H1 (cell line): ENCODE results near the gene NTN5.

ENCODE experiments used
- ATF3 ChIP-seq: IDR thresholded peaks from 2 replicates; pipeline ENCODE4 v1.6.1; 2011; ENCODE audit warnings: low read depth, mild to moderate bottlenecking, low read length; ENCODE audit not compliant: insufficient read depth
- CEBPB ChIP-seq: IDR thresholded peaks from 2 replicates; pipeline ENCODE4 v1.6.1; 2012; ENCODE audit warnings: low read depth, low read length
- CREB1 ChIP-seq: IDR thresholded peaks from 2 replicates; pipeline ENCODE4 v1.6.1; 2012; ENCODE audit warnings: inconsistent platforms
- CTCF ChIP-seq, 3 experiments: IDR thresholded peaks; 1 replicate in 2 of 3; 2 replicates in 1 of 3; pipeline versions ENCODE4 v1.5.1 to v1.6.1; 2011; ENCODE audit warnings: low read length in 3 of 3, mild to moderate bottlenecking in 3 of 3, inconsistent platforms in 2 of 3, low read depth in 1 of 3, moderate library complexity in 1 of 3; ENCODE audit not compliant: insufficient read depth in 1 of 3; ENCODE audit errors: control extremely low read depth in 1 of 3
- EP300 ChIP-seq, 2 experiments: IDR thresholded peaks; 1 replicate in 1 of 2; 2 replicates in 1 of 2; pipeline ENCODE4 v1.6.1; 2011 to 2012; ENCODE audit warnings: low read depth in 2 of 2, low read length in 2 of 2, mild to moderate bottlenecking in 2 of 2, borderline replicate concordance in 1 of 2, inconsistent platforms in 1 of 2, moderate library complexity in 1 of 2
- GTF2F1 ChIP-seq: IDR thresholded peaks from 2 replicates; pipeline ENCODE4 v1.6.1; 2012; ENCODE audit warnings: low read depth, low read length, improper control_type of control experiment, borderline replicate concordance
- JUND ChIP-seq: IDR thresholded peaks from 2 replicates; pipeline ENCODE4 v1.6.1; 2011; ENCODE audit warnings: mild to moderate bottlenecking, improper control_type of control experiment, low read length
- KDM1A ChIP-seq: fragments of 200-600, 300-600 bp; sonication (generic); IDR thresholded peaks from 2 replicates; pipeline ENCODE4 v1.7.1; 2016; ENCODE audit warnings: mild to moderate bottlenecking, low read length, borderline replicate concordance
- POLR2A ChIP-seq, 2 experiments: IDR thresholded peaks; 1 replicate in 1 of 2; 2 replicates in 1 of 2; pipeline ENCODE4 v1.6.1; 2011; ENCODE audit warnings: low read depth in 2 of 2, low read length in 2 of 2, mild to moderate bottlenecking in 2 of 2; ENCODE audit errors: control extremely low read depth in 1 of 2
- POLR2AphosphoS5 ChIP-seq: IDR thresholded peaks from 2 replicates; pipeline ENCODE4 v1.6.1; 2011; ENCODE audit warnings: low read depth, low read length
- SUZ12 ChIP-seq: fragments of 200-600 bp; sonication (generic); IDR thresholded peaks from 2 replicates; pipeline ENCODE4 v1.6.1; 2012; ENCODE audit warnings: mild to moderate bottlenecking, inconsistent platforms, low read length, moderate library complexity, mixed read lengths
- YY1 ChIP-seq: IDR thresholded peaks from 2 replicates; pipeline ENCODE4 v1.6.1; 2011; ENCODE audit warnings: low read depth, mild to moderate bottlenecking, low read length

GRCh38 chr19:48668332-48668731, 4.5 kb downstream of the NTN5 start:
- TF ChIP-seq KDM1A (no peak), ATF3 (no peak), SUZ12 (no peak), YY1 (no peak), EP300 (IDR thresholded peaks at IDR 0.05; ENCODE audit: borderline replicate concordance in 1 of 2, low read depth in 2 of 2, low read length in 2 of 2) (no peak), POLR2AphosphoS5 (no peak), GTF2F1 (no peak), CTCF (IDR thresholded peaks at IDR 0.05; ENCODE audit: control extremely low read depth in 1 of 3, insufficient read depth in 1 of 3, low read depth in 1 of 3, low read length in 3 of 3) (no peak), CREB1 (no peak), CEBPB (no peak), POLR2A (IDR thresholded peaks at IDR 0.05; ENCODE audit: control extremely low read depth in 1 of 2, low read depth in 2 of 2, low read length in 2 of 2) (no peak), JUND (no peak)
